Activated naive CD4-positive, alpha-beta T cell treated with anti-CD3 and anti-CD28 coated beads for 36 hours (primary cell): ENCODE results near the gene CCDC110. TPM values are rescaled to one million over a fixed set of nuclear protein-coding genes. Genes with fewer than 3 reads are reported as not detected.

Experiments used
- CTCF ChIA-PET: fragments of 350-600 bp; sonication (Branson Sonifier 250); formaldehyde crosslinking; loops from one replicate; lab custom pipeline; 2021; ENCODE audit warnings: antibody characterized with exemption; lab: Charles Lee
- DNase-seq: peaks from one replicate; pipeline ENCODE4 v3.0.0-alpha.2; 2020
- H3K27ac Mint-ChIP-seq: one replicate; pipeline ENCODE4 v1.8.0; 2021; ENCODE audit warnings: mild to moderate bottlenecking, mixed read lengths
- H3K27me3 Mint-ChIP-seq: one replicate; pipeline ENCODE4 v1.8.0; 2021; ENCODE audit warnings: low read depth, mixed read lengths
- H3K36me3 Mint-ChIP-seq: one replicate; pipeline ENCODE4 v1.8.0; 2021; ENCODE audit warnings: low read depth, mixed read lengths
- H3K4me1 Mint-ChIP-seq: one replicate; pipeline ENCODE4 v1.8.0; 2021; ENCODE audit warnings: low read depth, mixed read lengths
- H3K4me3 Mint-ChIP-seq: one replicate; pipeline ENCODE4 v1.8.0; 2021; ENCODE audit warnings: mild to moderate bottlenecking, moderate library complexity, mixed read lengths
- H3K9me3 Mint-ChIP-seq: one replicate; pipeline ENCODE4 v1.8.0; 2021; ENCODE audit warnings: mixed read lengths
- intact Hi-C: fragments of 100-400 bp; cut with micrococcal nuclease; formaldehyde crosslinking; loops from one replicate; pipeline ENCODE4 v1.15.1; 2023
- total RNA-seq, 2 experiments: library from RNA; stranded (reverse); gene quantifications; one replicate each; pipeline ENCODE4 v1.2.3, GENCODE V29; 2021

Gene CCDC110
- total RNA-seq, 2 experiments from 2014 or later: 0.25 to 0.57 TPM

DNA sequence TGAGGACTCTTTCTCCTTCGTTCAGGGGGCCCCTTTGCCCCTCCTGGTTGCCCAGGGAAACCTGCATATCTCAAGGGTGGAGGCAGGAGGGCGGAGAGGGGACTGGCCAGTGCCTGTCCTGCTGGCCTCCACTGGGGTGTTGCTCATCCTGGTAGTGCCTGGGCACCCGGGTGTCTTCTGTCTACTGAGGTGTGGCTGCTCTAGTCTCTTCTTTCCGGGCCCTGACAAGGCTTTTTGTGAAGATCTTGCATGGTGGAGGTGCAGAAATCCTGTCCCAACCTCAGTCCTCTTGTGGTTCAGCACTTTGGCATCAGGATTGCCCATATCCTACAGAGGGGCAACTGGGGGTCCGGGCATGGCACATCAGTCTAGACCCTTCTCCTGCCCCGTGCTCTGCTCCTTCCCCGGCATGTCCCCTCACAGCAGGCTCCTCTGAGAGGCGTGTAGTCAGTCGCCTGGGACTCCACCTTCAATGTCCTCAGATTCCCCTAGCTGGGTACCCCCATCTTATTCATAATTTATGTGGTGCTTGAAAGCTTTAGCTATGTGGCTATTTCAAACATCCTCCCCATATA, 1.9 kb downstream of the CCDC110 start:
- CTCF ChIA-PET: interaction anchor here (0.9 kb wide), 1 partner anchor 10 kb away, joined by 4 read pairs; no protein-coding TSS in a partner anchor
- Mint-ChIP-seq H3K4me3 (no peak overlapping the region), H3K27ac (no peak overlapping the region), H3K36me3 (no peaks in the 10 kb centered on the region), H3K27me3 (peaks cover 2% of the 10 kb centered on the region), H3K4me1 (peaks cover 2% of the 10 kb centered on the region), H3K9me3 (no peaks in the 10 kb centered on the region)
- intact Hi-C loops: loop anchor here (2.0 kb wide), 1 partner anchor 721 kb away; the partner anchor contains the start of gene CYP4V2
- DNase-seq: no peak

- peaks cover 2% of the 10 kb centered on the region for H3K4me1 Mint-ChIP-seq
- no peak for DNase-seq
- no peaks in the 10 kb centered on the region for H3K36me3 Mint-ChIP-seq
- intact Hi-C loops: no loop called here
- H3K9me3 Mint-ChIP-seq: no peaks in the 10 kb centered on the region
- CTCF ChIA-PET: no interaction called here
- H3K27ac Mint-ChIP-seq: no peak overlapping the region
- H3K4me3 Mint-ChIP-seq: no peak overlapping the region
- H3K27me3 Mint-ChIP-seq: no peaks in the 10 kb centered on the region
Observed at GRCh38 chr4:185468999-185469398, 2.5 kb downstream of the CCDC110 start.

DNA sequence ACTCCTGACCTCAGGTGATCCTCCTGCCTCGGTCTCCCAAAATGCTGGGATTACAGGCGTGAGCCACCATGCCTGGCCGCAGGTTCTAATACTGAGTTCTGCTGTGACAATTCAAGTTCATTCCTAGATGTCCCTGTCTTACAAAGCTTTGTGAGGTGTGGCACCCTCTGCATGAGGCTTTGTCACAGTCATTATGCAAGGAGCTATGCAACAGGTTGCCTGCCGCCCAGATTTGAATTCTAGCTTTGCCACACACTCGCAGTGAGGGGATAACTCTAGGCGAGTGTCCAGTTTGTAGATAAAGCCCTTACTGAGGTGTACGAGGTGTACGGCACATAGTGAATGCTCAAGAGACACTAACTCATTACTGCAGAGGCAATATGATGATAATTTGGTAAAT, 3.5 kb downstream of the CCDC110 start:
- CTCF ChIA-PET: no interaction called here
- H3K4me3 Mint-ChIP-seq: no peak overlapping the region
- intact Hi-C loops: no loop called here
- peaks cover 2% of the 10 kb centered on the region for H3K4me1 Mint-ChIP-seq
- DNase-seq: no peak
- no peaks in the 10 kb centered on the region for H3K36me3 Mint-ChIP-seq
- H3K27me3 Mint-ChIP-seq: no peaks in the 10 kb centered on the region
- no peak overlapping the region for H3K27ac Mint-ChIP-seq
- no peaks in the 10 kb centered on the region for H3K9me3 Mint-ChIP-seq

DNA sequence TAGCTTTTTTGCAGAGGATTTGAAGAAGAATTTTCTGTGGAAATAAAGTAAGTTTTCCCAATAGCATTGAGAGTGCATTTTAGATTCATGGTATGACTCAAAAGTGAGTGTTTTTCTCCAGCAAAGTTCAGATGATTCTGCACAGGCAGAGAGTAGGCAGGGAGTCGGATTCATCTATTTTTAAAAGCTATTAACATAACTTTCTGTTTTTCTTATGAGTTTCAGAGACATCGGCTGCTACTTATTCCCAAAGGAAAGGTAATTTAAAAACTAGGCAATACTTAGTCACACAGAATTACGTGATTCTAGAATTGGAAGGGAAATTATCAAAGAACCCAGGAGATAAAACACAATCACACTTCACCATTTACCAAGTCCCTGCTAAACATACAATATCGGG, 4.4 kb downstream of the CCDC110 start:
- H3K27ac Mint-ChIP-seq: no peak overlapping the region
- CTCF ChIA-PET: no interaction called here
- no peaks in the 10 kb centered on the region for H3K9me3 Mint-ChIP-seq
- no peaks in the 10 kb centered on the region for H3K36me3 Mint-ChIP-seq
- no peak overlapping the region for H3K4me3 Mint-ChIP-seq
- no peaks in the 10 kb centered on the region for H3K27me3 Mint-ChIP-seq
- intact Hi-C loops: no loop called here
- H3K4me1 Mint-ChIP-seq: peaks cover 2% of the 10 kb centered on the region
- no peak for DNase-seq

DNA sequence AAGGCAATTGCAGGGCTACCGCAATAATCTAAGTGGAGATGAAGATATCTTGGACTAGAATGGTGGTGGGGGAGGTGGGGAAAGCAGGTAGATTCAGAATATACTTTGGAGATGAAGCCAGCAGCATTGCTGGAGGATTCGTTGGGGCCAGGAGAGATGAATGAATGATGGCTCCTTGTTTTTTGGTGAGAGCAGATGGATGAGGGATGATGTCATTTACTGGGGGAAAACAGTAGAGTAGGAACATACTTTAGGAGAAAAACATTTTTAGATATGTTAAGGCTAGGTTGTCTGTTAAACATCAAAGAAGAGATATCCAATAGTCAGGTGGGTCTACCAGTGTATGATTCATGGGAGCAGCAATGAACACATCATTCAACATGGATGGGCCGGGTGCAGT, 5.8 kb downstream of the CCDC110 start:
- no peak overlapping the region for H3K4me3 Mint-ChIP-seq
- CTCF ChIA-PET: no interaction called here

DNA sequence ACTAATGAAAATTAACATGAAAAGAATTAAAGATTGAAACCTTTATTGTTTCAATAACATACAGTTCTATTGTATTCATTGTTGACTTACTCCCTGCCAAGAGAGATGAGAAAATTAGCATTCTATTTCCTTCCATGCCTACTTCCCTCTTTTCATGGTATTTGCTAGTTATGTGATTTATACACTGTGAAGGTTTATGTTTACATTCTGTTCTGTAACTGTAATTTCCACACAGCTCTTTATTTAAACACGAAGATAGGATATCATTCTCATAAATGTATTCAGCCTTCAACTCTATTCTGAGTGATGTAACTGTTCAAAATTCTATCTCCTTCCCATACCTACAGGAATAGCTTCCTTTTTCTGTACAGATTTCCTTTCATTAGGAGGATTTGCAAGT, 6.6 kb downstream of the CCDC110 start:
- intact Hi-C loops: no loop called here
- Mint-ChIP-seq H3K27ac (no peak overlapping the region), H3K4me3 (no peak overlapping the region), H3K9me3 (no peaks in the 10 kb centered on the region), H3K27me3 (peaks cover 5% of the 10 kb centered on the region), H3K4me1 (no peaks in the 10 kb centered on the region), H3K36me3 (no peaks in the 10 kb centered on the region)
- DNase-seq: no peak
- CTCF ChIA-PET: interaction anchor here (1.2 kb wide), 1 partner anchor 39 kb away, joined by 3 read pairs; the partner anchor contains the start of gene UFSP2

More for the DNA sequence above, 5.8 kb downstream of the CCDC110 start:
- DNase-seq: no peak
- intact Hi-C loops: no loop called here
- H3K27ac Mint-ChIP-seq: no peak overlapping the region
- H3K4me1 Mint-ChIP-seq: peaks cover 2% of the 10 kb centered on the region
- no peaks in the 10 kb centered on the region for H3K36me3 Mint-ChIP-seq
- peaks cover under 1% of the 10 kb centered on the region for H3K27me3 Mint-ChIP-seq
- H3K9me3 Mint-ChIP-seq: no peaks in the 10 kb centered on the region

- intact Hi-C loops: no loop called here
- DNase-seq: no peak
- no peak overlapping the region for H3K27ac Mint-ChIP-seq
- peaks cover 5% of the 10 kb centered on the region for H3K27me3 Mint-ChIP-seq
- H3K9me3 Mint-ChIP-seq: no peaks in the 10 kb centered on the region
- H3K36me3 Mint-ChIP-seq: no peaks in the 10 kb centered on the region
- no peaks in the 10 kb centered on the region for H3K4me1 Mint-ChIP-seq
- no peak overlapping the region for H3K4me3 Mint-ChIP-seq
- CTCF ChIA-PET: interaction anchor here (1.2 kb wide), 1 partner anchor 38 kb away, joined by 3 read pairs; the partner anchor contains the start of gene UFSP2
Observed at GRCh38 chr4:185464183-185464582, 7.3 kb downstream of the CCDC110 start.

GRCh38 chr4:185463541-185463940, 8.0 kb downstream of the CCDC110 start:
- H3K27ac Mint-ChIP-seq: no peak overlapping the region
- no peaks in the 10 kb centered on the region for H3K36me3 Mint-ChIP-seq
- H3K4me3 Mint-ChIP-seq: no peak overlapping the region
- DNase-seq: no peak
- H3K27me3 Mint-ChIP-seq: peaks cover 5% of the 10 kb centered on the region
- H3K4me1 Mint-ChIP-seq: no peaks in the 10 kb centered on the region
- intact Hi-C loops: no loop called here
- H3K9me3 Mint-ChIP-seq: no peaks in the 10 kb centered on the region
- CTCF ChIA-PET: no interaction called here

DNA sequence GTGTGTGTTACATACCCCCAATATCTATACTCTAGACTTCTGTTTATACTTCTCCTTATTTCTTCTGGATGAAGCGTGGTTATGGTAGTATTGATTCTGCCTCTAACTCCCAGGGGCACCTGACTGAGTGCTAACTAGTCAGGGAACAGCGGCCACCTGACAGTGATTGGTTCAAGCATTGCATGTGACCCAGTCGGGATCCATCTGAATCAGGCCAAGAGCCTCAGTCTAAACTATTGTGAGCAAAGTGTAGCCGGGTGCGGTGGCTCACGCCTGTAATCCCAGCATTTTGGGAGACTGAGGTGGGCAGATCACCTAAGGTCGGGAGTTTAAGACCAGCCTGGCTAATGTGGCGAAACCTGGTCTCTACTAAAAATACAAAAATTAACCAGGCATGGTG, 10.0 kb downstream of the CCDC110 start:
- H3K9me3 Mint-ChIP-seq: no peaks in the 10 kb centered on the region
- H3K27me3 Mint-ChIP-seq: peaks cover 5% of the 10 kb centered on the region
- no peaks in the 10 kb centered on the region for H3K36me3 Mint-ChIP-seq
- intact Hi-C loops: no loop called here
- CTCF ChIA-PET: no interaction called here
- no peaks in the 10 kb centered on the region for H3K4me1 Mint-ChIP-seq
- H3K4me3 Mint-ChIP-seq: no peak overlapping the region
- H3K27ac Mint-ChIP-seq: no peak overlapping the region
- no peak for DNase-seq

GRCh38 chr4:185457136-185457535, 14.4 kb downstream of the CCDC110 start:
- no peaks in the 10 kb centered on the region for H3K4me1 Mint-ChIP-seq
- H3K36me3 Mint-ChIP-seq: no peaks in the 10 kb centered on the region
- no peak for DNase-seq
- CTCF ChIA-PET: no interaction called here
- intact Hi-C loops: no loop called here
- H3K27me3 Mint-ChIP-seq: peaks cover 5% of the 10 kb centered on the region
- H3K9me3 Mint-ChIP-seq: no peaks in the 10 kb centered on the region
- H3K27ac Mint-ChIP-seq: no peak overlapping the region
- no peak overlapping the region for H3K4me3 Mint-ChIP-seq

- DNase-seq: no peak
- no peaks in the 10 kb centered on the region for H3K36me3 Mint-ChIP-seq
- no peak overlapping the region for H3K27ac Mint-ChIP-seq
- H3K4me3 Mint-ChIP-seq: no peak overlapping the region
- no peaks in the 10 kb centered on the region for H3K4me1 Mint-ChIP-seq
- H3K27me3 Mint-ChIP-seq: peaks cover 5% of the 10 kb centered on the region
- CTCF ChIA-PET: interaction anchor here (0.6 kb wide), 1 partner anchor 63 kb away, joined by 3 read pairs; no protein-coding TSS in a partner anchor
- H3K9me3 Mint-ChIP-seq: no peaks in the 10 kb centered on the region
- intact Hi-C loops: no loop called here
Observed at GRCh38 chr4:185456131-185456530, 15.4 kb downstream of the CCDC110 start.

DNA sequence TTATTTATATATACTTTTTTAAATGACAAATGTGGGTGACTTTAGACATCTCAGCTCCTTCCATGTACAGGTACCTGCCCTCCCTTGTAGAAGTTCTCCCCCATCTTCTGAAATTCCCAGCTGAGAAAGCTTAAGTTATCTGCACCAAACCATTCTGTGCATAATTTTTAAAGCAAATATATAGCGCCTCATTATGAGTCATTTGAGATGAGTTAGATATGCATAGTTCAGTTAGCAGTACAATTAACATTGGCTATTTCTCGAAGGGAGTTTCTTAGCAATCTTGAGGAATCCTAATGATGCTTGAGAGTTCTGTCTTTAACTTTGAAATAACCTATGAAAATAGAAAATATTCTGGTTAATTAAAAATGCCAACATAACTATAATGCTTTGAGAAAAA, 26.3 kb downstream of the CCDC110 start:
- Mint-ChIP-seq H3K4me1 (no peaks in the 10 kb centered on the region), H3K36me3 (no peaks in the 10 kb centered on the region), H3K4me3 (no peak overlapping the region), H3K9me3 (no peaks in the 10 kb centered on the region), H3K27ac (no peak overlapping the region), H3K27me3 (no peaks in the 10 kb centered on the region)
- CTCF ChIA-PET: no interaction called here
- DNase-seq: no peak
- intact Hi-C loops: no loop called here

DNA sequence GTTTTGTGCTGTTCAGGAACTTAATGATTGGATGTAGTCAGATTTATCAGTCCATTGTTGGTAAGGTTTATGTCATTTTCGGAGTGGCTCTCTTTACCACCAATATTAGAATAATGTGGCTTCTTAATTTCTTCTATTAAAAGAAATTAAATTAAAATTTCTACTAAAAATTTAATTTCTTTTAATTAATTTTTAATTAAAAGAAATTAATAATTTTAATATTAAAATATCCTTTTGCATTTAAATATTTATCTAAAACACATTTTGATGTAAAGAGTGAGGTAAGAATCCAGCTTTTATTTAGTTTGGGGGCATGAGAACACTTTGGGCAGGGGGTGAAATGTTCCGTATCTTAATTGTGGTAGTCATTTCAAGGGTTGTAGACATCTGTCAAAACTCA, 30.1 kb downstream of the CCDC110 start:
- CTCF ChIA-PET: no interaction called here
- no peaks in the 10 kb centered on the region for H3K27me3 Mint-ChIP-seq
- H3K4me1 Mint-ChIP-seq: no peaks in the 10 kb centered on the region
- no peak for DNase-seq
- intact Hi-C loops: no loop called here
- no peaks in the 10 kb centered on the region for H3K36me3 Mint-ChIP-seq
- H3K27ac Mint-ChIP-seq: no peak overlapping the region
- H3K4me3 Mint-ChIP-seq: no peak overlapping the region
- H3K9me3 Mint-ChIP-seq: no peaks in the 10 kb centered on the region
